ENCODE results near the gene FOXE1. TPM values are rescaled to one million over a fixed set of nuclear protein-coding genes. Genes with fewer than 3 reads are reported as not detected.

Gene FOXE1
- not detected in 2 replicates for total RNA-seq

GRCh38 chr9:97853056-97853843 lies at the start of gene FOXE1:
Gene FOXE1, plus strand, starts transcription at chr9:97853226. Its CDS starts 689 bp downstream, at chr9:97853915.

Other genes starting within 250 kb of the FOXE1 start
- 13.8 and 18.4 TPM in 2 replicates for gene TSTD2, start 219.9 kb upstream of the FOXE1 start, total RNA-seq
- 45.4 and 48.0 TPM in 2 replicates for gene NCBP1, start 219.4 kb upstream of the FOXE1 start, total RNA-seq
- gene XPA, start 155.9 kb upstream of the FOXE1 start, total RNA-seq, result 8.8 and 12.0 TPM in 2 replicates
- gene TRMO, start 69.3 kb downstream of the FOXE1 start, total RNA-seq, result 10.7 and 12.0 TPM in 2 replicates
- gene HEMGN, start 84.9 kb downstream of the FOXE1 start, total RNA-seq, result not detected in 2 replicates
- 8.2 and 18.4 TPM in 2 replicates for gene ANP32B, start 130.1 kb downstream of the FOXE1 start, total RNA-seq
- 107 and 214 TPM in 2 replicates for gene NANS, start 203.5 kb downstream of the FOXE1 start, total RNA-seq